GM19023 (cell line): ENCODE data around the gene FAM118B.
"Not testable (repeated sequence)": the region's sequence is repeated elsewhere in the genome, so short reads cannot be mapped to it uniquely, and the experiment has no call there.

Source experiments
- ATAC-seq: cut with Tn5 transposase; IDR thresholded peaks from one replicate; pipeline ENCODE4 v1.9.1; 2021; ENCODE audit warnings: mild to moderate bottlenecking, moderate library complexity; ENCODE audit not compliant: unreplicated experiment

Gene FAM118B

DNA sequence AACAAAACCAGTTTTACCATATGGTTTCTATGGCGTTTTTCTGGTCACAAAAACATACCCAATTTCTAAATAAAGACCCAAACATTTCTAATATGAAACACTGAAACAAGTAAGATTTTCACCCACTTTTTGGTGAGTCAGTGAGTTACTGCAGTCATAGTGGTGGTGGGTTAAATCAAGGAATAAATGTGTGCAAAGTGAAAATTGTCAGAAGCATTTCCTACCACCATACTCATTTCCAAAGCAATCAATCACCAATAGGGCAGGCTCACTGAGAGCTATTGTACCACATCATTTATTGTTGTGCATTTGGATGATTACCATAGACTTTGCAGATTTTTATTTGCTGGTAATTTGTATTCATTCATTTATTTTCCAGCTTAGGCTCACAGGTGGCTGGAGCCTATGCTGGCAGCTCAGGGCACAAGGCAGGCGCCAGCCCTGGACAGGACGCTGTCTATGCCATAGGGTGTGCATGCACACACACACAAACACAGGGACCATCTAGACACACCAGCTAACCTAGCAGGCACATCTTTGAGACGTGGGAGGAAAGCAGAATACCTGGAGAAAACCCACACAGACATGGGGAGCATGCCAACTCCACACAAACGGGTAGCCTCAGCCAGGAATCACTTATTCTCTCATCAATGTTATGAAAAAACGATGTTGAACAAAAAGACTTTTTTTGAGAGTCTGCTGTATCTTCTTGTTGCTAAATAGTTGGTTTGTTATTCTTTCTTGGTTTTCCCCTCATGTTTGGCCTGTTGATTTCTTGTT lies 5.1 kb downstream of the FAM118B start:
- ATAC-seq: no peak

DNA sequence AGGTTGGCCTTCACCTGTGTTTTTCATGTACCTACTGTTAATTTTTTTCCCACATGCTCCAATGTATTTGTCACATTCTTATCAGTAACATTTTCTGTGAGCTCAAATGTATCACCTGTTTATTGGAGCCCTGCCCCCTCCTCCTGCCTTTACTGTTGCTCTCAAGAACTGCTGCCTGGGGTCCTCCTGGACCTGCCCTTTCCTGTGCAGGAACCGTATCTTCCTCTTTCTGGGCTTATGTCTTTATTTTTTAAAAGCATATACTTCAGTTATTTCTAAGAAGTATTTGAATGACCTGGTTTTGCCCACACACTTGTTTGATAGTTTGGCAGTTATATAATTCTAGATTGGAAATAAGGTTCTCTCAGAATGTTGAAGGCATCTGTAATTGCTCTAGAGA lies 5.9 kb downstream of the FAM118B start:
- ATAC-seq: no peak

DNA sequence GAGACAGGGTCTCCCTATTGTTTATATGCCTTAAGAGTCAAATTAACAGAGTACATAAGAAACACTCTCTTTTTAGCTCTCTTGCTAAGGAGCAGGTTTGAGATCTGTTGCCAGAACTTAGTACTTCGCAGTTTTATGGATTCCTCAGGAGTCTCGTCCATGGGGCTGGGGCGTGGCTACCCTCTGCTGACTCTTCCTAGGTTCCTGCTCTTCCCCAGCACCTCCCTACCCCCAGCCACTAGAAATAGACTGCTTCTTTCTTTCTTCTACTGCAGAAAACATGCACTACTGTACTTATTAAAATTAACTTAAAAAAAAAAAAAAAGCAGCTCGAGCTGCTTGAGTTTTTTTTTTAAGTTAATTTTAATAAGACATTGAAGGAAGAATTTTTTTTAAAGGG lies 8.0 kb downstream of the FAM118B start:
- ATAC-seq: no peak

DNA sequence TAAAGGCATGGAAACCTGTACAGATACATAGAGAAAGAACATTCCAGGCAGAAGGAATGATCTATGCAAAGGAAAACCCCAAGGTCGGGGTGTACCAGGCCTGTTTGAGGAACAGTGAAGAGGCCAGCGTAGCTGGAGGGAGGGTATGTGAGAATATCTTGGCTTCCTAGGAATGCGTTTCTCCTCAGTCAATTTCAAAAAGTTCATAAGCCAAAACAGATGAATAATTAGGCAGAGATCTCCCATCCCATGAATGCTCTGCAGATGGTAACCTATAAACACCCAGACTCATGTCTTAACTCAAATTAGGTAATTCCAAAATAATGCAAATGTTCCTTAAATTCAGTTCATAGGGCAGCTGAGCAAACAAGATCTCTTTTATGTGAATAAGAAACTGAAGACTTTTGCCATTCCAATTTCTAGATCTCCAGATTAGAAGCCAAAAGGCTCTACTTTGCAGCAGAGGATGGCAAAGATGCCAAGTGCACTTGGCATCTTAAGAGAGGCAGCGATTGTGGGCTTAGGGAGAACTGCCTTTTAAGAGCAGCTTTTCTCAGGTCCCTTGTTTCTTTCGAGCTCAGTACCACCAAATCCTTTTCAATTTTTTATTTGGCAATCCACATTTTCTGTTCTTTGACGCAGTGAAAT lies 13.2 kb downstream of the FAM118B start:
- no peak for ATAC-seq

DNA sequence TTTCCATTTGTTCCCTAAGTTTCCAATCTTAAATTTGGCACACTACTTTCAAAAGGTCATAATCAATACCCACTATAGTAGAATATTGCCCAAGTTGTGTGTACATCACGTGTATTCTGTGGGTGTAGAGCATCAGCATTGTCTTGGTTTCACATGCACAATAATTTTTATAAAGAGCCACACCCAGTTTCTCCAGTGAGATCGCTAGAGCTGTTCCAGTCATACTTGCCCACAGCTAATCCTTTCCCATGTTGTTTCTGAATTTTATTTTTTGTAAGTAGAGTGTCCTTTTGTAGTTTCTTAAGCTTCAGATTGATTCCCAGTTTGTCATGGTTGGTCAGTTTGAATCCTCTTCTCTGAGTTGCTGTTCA lies 13.7 kb downstream of the FAM118B start:
- no peak for ATAC-seq

DNA sequence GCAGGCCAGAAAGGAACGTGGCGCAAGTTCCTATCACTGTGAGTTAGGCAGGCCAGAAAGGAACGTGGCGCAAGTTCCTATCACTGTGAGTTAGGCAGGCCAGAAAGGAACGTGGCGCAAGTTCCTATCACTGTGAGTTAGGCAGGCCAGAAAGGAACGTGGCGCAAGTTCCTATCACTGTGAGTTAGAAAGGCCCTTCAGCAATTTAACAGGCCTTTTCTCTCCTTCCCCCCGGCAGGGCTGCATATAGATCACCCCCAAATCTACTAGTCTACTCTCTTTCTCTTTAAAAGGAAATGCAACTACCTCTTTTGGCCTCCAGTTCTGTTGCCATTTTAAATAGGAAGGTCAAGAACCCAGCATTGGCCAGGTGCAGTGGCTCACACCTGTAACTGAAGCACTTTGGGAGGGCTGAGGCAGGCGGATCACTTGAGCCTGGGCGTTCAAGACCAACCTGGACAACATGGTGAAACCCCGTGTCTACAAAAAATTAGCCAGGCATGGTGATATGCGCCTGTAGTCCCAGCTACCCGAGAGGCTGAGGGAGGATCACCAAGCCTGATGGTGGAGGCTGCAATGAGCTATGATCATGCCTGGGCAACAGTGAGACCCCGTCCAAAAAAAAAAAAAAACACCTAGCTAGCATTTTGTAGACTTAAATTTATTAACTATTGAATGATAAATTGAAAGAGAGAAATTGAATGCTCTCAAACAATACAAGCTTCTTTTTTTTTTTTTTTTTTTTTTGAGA lies 14.9 kb downstream of the FAM118B start:
- no peak for ATAC-seq

DNA sequence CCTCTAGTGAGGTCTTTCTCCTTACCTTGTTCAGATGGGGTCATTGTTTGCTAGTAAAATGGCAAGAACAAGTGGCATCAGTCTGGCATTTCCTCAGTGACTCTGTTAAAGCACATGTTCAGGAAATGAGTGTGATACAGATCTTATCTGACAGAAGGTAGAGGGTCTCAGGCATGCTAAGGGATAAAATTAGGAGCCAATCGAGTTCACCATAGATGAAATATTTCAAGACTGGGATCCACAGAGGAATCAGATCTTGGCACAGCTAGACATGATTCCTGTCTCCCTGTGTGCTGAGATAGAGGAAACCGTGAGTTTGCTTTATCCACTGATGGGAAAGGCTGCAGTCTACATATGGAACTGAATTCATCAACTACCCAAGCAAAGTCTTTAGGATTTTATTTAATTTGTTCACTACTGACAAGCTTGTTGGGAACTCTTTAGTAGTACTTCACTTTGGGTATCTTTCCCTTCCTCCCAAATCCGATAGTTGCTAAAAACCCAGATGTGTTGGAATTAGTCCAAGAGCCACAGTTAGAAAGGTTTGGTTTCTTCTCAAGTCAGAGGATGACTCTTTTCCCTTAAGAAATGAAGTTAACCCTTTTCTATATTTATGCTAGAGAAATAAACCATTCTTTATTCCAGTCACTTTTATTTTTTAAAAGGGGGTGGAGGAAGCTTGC lies 18.4 kb downstream of the FAM118B start:
- no peak for ATAC-seq

DNA sequence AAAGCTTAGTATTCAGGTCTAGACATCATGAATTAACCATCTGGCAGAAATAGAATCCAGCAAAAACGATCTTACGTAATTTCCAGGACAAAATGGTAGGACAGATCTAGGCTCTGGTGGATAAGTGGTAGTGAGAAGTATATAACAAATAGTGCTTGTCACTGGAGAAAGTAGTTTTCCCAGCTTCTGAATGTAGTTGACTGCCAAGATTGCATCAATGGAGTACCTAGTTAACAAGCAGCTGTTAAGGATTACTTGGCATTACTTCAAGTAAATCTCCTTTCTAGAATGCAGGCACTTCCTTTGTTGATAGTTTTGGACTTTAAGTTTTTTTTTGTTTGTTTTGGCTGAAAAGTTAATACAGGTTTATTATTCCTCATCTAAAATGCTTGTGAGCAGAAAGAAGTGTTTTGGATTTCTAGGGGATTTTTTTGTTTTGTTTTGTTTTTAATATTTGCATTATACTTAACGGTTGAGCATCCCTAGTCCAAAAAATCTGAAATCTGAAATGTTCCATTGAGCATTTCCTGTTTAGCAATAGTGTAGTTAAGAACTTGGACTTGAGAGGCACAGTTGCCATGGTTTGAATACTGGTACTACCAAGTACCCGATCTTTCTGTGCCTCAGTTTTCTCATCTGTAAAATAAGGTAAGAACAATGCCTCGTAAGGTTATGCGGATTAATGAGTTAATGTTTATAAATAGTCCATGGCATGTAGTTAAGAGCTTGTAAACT lies 20.3 kb downstream of the FAM118B start:
- no peak for ATAC-seq

DNA sequence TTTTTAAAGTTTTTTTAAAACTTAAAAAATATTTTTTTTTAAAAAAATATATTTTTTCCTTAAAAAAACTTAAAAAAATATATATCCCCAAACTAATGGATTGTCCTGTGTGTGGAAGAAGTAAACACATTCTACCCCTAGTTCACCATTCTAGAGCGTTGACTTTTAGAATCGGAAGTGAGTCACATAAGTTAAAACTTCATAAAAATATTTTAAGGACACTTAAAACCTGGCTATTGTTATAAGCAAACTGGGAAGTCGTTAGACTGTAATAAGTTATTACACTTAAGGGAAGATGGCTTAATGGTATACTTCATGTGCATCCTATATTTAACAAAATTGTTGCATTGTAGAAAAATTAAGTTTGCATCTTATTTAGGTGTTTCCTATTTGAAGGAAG lies 21.1 kb downstream of the FAM118B start:
- ATAC-seq: no peak

DNA sequence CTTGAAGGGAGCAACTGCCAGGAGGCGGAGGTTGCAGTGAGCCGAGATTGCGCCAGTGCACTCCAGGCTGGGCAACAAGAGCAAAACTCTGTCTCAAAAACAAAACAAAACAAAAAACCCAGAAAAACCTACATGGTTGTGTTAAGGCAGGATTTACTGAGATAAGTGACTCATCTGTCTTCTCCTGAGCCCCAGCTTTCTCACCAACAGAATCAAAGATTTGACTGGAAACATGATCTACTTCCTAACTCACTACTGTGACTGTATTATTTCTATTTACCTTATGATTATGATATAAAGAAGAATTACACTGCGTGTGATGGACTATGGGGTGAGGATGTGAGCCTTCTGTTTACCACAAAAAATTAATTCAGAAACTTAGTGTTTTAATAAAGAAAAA lies 21.8 kb downstream of the FAM118B start:
- no peak for ATAC-seq

DNA sequence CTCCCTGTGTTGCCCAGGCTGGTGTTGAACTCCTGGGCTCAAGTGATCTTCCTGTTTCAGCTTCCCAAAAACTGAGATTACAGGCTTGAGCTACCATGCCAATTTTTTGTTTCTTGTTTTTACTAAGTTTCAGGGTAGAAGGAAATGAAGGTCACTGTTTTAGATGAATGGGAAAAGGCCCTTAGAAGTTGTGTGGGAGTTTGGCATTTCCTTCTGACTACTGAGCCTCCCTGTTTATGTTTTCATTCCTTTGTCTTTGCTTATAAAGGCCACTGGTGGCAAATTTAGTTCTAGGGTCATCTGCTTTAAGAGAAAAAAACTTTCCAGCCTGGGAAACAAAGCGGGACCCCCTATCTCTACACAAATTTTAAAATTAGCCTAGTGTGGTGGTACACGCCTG lies 35.1 kb downstream of the FAM118B start:
- no peak for ATAC-seq

DNA sequence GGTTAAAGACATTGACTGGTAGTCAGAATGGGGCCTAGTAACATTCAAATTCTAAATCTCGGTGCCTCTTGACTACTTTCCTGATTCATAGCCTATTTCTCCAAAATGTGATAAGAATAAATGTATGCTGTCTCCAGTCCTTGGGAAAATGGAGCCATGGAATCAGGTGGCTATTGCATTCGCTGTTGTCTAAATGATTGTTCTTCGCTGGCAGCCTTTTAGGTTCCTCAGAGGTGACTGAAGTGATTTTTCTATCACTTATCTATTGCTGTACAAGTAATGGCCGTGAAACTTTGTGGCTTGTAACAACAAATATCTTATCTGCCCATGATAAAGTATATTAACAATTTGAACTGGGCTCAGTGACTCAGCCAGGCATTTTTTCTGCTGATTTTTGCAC lies 41.7 kb downstream of the FAM118B start:
- no peak for ATAC-seq

DNA sequence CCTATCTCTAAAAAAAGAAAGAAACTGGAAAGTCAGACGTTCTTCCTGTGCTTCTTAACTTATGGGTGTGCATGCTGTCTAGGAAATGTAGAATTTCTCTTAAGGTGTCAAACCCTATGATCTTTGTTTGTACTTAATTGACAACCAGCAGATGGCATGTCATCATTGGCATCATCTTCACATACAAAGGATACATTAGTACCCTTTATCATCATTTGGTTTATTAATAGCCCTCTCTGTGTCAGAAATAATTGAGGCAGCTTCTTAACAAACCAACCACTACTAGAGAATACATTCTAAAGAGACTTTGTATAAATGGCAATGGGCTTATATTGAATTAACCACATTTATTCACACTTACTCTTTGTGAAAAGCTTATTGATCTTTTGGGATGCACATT lies 43.2 kb downstream of the FAM118B start:
- no peak for ATAC-seq

DNA sequence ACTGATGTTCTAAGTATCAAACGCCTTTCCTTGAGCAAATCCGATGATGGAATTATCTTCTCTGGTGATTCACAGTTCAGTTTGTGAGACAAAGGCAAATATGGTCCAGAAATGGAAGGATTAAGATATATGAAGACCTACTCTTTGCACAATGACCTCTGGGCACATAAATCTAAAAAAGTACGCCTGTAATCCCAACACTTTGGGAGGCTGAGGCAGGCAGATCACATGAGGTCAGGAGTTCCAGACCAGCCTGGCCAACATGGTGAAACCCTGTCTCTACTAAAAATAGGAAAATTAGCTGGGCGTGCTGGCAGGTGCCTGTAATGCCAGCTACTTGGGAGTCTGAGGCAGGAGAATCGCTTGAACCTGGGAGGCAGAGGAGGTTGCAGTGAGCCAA lies 43.9 kb downstream of the FAM118B start:
- not testable (repeated sequence) for ATAC-seq

DNA sequence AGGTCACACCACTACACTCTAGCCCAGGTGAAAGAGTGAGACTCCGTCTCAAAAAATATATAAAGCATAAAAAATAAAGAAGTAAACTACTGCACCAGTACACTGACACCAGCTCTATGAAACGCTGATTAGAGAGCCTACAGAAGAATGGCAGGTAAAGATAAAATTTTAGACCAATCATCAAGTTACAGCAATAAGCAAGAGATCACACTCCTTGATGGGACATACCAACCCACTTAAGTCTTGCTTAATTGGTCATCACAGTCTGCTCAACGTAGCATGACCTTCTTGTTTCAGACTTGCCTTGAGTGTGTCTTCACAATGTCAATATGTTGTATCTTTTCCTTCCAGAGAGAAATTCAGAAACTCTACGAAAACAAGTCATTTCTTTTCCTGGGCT lies 44.6 kb downstream of the FAM118B start:
- ATAC-seq: no peak

DNA sequence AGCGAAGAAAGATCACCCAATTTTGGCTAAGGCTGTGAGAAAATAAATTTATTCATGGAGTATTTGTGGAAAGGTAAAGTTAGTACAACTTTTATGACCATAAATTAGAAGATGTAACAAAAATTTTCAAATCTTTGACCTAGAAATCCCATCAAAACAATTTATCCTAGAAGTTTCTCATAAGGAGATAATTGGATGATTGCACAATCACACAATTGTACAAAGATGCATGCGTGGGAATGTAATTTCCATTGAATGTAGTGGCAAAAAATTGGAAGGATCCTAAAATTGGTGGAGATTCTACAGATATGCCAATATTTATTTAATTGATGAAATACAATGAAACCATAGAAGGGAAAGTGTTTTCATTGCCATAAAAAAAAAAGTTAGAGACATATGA lies 45.6 kb downstream of the FAM118B start:
- ATAC-seq: no peak

DNA sequence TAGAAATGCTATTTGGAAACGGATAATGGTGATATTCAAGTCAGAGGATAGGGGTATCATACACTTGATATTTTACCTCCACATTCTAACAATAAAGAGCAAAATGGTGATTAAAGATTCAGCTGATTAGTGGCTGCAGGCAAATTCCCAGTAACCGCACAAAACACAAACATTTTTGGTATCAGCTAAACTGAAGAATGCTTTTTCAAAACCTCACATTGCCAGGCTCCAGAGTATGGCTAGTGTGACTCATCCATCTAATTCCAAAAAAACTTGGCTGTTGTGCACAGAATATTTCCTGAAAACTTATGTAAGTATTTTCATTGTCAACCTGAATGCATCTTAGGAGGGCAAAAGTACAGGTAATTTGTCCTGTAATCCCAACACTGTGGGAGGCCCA lies 46.2 kb downstream of the FAM118B start:
- no peak for ATAC-seq

DNA sequence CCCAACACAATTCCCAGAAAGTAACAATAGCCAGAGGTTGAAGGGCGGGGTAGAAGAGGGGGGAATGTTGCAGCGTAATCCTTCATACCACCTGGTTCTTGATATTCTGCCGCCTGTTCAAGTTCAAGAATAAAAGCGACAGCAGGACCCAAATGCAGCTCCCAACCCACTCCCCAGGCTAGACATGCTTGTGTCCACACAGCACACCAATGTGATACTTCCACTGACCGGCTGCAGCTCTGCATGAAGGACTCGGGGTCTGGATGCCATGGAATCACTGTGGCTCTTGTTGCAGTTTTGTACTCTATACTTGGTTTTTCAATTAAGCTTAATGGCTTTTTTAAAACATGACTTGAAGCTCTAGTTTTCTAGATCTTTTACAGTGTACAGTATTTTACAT lies 50.6 kb downstream of the FAM118B start:
- no peak for ATAC-seq

DNA sequence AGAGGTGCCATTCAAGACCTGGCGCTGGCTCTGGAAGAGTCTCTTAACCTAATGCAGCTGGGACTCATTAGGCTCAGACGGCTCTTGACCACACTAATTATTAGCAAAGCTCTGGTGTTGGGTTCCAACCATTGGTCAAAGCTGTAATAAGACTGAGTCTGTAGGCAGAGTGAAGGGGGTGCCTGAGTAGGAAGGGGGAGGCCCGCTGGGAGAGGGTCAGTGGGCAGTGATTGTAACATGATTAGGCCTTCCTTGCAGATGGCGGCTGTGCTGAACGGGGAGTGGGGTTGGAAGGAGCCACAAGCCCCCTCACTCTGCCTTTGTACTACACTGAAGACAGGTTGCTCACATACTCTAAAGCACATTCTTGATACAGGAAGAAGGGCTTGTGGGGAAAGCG lies 51.9 kb downstream of the FAM118B start:
- ATAC-seq: no peak

DNA sequence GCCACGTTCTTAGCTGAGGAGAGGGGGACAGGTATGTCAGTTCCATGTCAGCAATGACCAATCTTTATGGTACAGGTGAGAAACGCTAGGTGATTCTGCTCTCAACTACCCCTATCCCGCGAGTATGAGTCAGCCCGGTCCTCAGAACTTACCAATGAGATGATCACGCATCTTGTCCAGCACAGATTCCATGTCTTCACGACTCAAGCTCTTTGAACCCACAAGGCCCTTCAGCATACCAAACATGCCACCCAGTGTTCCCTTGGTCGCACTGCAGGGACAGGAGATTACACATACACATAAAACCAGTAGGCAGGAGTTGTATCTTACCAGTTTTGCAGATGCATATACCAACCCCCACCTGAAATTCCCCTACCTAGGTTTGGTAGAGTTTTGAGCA lies 54.2 kb downstream of the FAM118B start:
- no peak for ATAC-seq

DNA sequence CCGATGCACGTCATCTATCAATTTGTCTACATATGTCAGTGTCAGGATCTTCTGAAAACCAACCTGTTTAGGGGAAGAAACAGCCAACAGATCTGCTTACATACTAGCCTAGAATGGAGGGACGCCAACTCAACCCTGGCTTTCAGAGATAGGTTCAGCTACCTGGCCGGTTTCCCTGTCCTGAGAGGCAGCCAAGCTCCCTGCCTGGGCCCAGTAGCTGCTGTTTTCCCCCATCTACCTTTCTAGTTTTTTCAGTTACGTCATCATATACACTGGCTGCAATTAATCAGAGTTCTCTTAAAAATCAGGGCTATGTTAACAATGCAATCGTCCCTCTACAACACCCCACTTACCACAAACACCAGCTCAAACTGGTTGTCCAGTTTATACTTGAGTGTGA lies 56.1 kb downstream of the FAM118B start:
- ATAC-seq: no peak
